IPS-20b (cell line): ENCODE data around the gene CMTR2.

Source experiments
- H3K27ac ChIP-seq: one replicate; pipeline ENCODE4 v1.5.1; 2013; ENCODE audit warnings: low read length
- H3K27me3 ChIP-seq: 2 replicates; pipeline ENCODE4 v1.6.1; 2013; ENCODE audit warnings: mild to moderate bottlenecking, low read length, inconsistent platforms; ENCODE audit not compliant: insufficient read depth
- H3K36me3 ChIP-seq: 2 replicates; pipeline ENCODE4 v1.6.1; 2013; ENCODE audit warnings: low read depth, mild to moderate bottlenecking, inconsistent platforms, low read length, moderate library complexity; ENCODE audit not compliant: insufficient read depth
- H3K4me1 ChIP-seq: 2 replicates; pipeline ENCODE4 v1.6.1; 2013; ENCODE audit warnings: mild to moderate bottlenecking, control low read depth, inconsistent platforms, low read length, moderate library complexity; ENCODE audit not compliant: insufficient read depth
- H3K4me3 ChIP-seq: 2 replicates; pipeline ENCODE4 v1.5.1; 2013; ENCODE audit warnings: mild to moderate bottlenecking, low read length, inconsistent platforms
- H3K9ac ChIP-seq: 2 replicates; pipeline ENCODE4 v1.6.1; 2013; ENCODE audit warnings: low read depth, mild to moderate bottlenecking, inconsistent platforms, low read length, moderate library complexity
- H3K9me3 ChIP-seq: 2 replicates; pipeline ENCODE4 v1.6.1; 2013; ENCODE audit warnings: mild to moderate bottlenecking, low read depth, low read length, inconsistent platforms; ENCODE audit not compliant: insufficient read depth

CMTR2 gene

GRCh38 chr16:71246309-71246708 lies 42.9 kb downstream of the CMTR2 start:
- Histone ChIP-seq H3K27me3 (no peaks in the 10 kb centered on the region), H3K9ac (no peak overlapping the region), H3K9me3 (no peaks in the 10 kb centered on the region), H3K36me3 (no peaks in the 10 kb centered on the region), H3K4me3 (no peak overlapping the region), H3K4me1 (peaks cover 7% of the 10 kb centered on the region), H3K27ac (no peak overlapping the region)

GRCh38 chr16:71244521-71244920 lies 44.7 kb downstream of the CMTR2 start:
- Histone ChIP-seq H3K36me3 (no peaks in the 10 kb centered on the region), H3K9ac (no peak overlapping the region), H3K4me3 (no peak overlapping the region), H3K27ac (no peak overlapping the region), H3K27me3 (no peaks in the 10 kb centered on the region), H3K9me3 (no peaks in the 10 kb centered on the region), H3K4me1 (no peaks in the 10 kb centered on the region)

GRCh38 chr16:71242601-71243000 lies 46.6 kb downstream of the CMTR2 start:
- Histone ChIP-seq H3K36me3 (no peaks in the 10 kb centered on the region), H3K4me3 (no peak overlapping the region), H3K4me1 (no peaks in the 10 kb centered on the region), H3K9me3 (no peaks in the 10 kb centered on the region), H3K27me3 (no peaks in the 10 kb centered on the region), H3K27ac (no peak overlapping the region), H3K9ac (no peak overlapping the region)

GRCh38 chr16:71242036-71242435 lies 47.2 kb downstream of the CMTR2 start:
- Histone ChIP-seq H3K36me3 (no peaks in the 10 kb centered on the region), H3K4me1 (no peaks in the 10 kb centered on the region), H3K27ac (no peak overlapping the region), H3K9ac (no peak overlapping the region), H3K9me3 (no peaks in the 10 kb centered on the region), H3K27me3 (no peaks in the 10 kb centered on the region), H3K4me3 (no peak overlapping the region)
